Hematopoietic multipotent progenitor cell treated with erythropoietin and hydrocortisone succinate and interleukin-3 and kit ligand, for 15 days (in vitro differentiated cells): ENCODE results near the gene TDRD6.
"Not testable (repeated sequence)": the region's sequence is repeated elsewhere in the genome, so short reads cannot be mapped to it uniquely, and the experiment has no call there.

ENCODE experiments used
- DNase-seq: peaks from one replicate; pipeline ENCODE4 v3.0.0-alpha.2; 2015; ENCODE audit warnings: low spot score

TDRD6 gene

DNA sequence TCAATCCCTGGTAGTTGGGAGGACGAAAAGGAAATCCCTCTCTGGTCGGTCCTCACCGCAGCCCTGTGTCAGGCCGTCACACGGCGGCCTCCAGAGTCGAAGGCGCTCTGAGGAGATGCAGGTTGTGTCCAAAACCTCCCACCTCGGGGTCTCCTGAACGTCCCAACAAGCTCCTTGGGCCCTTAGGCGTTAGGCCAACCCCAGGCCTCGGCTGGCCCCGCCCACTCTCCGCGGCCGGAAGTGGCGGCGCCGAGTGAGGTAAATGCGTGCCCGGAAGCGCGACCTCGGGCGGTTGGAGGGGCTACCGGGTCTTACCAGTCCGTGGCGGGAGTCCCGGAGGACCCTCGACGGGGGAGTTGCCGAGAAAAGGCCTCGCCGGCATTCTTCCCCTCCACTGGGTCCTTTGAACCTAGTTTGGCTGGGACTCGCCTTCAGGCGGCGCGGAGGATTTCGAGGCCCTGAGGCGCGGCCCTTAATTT lies at the start of gene TDRD6:
TSS of gene TDRD6 (plus strand) at position 267 of the 479 bp plus-strand sequence. CDS start 244 bp downstream, outside the sequence.
- no peak for DNase-seq

DNA sequence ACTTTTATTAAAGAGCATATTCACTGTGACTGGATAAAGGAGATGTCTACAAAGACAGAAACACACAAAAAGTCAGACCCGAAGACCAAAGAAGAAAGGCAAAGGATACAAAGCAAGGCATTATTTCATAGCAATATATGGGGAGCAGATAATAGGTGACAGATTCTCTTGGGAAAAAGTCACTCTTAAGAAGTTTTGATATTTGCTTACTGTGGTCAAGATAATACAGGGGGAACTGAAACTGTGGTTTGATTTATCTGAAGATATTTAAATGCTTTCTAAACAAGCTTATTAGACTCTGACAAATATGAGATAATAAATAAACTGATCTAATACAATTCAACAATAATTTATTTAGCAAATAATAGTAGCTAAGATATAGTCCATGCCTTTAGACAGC lies 49.8 kb upstream of the TDRD6 start:
- DNase-seq, result no peak

- DNase-seq, result no peak
These were observed 49.0 kb upstream of the TDRD6 start for GRCh38 chr6:46638650-46639049.

DNA sequence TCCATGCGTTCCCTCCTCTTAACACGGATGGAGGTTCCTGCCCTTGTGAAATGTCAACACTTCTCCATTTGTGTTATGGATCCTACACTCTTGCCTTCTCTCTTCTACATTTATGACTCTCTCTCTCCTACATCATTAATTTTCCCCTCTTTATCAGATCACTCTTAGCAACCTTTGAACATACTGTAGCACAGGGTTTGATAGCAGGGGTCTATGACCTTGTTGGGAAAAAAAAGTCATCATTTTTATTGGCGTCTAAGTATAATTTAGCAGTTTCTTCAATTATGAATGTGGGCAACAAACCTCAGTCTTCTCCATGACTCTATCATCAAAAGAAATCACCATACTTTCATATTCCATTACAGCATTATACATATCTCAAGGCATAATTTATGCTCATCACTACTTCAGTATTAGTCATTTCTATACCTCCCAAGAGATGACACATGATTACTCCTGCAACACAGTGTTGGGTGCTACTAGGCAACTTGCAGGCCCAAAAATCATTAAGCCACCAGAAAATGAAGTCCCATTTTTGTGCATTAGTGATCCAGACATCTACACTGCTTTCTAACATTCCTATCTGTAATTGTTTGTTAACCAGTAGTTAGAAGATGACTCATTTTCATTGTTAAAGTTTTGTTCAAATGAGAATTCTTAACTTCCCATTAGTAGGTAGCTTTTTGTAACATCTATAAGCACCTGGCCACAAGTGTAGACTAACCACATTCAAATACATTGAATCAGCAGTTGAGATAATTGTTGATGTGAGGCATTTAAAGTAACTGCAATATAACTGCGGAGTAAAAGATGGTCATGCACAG lies 44.5 kb upstream of the TDRD6 start:
- DNase-seq, result no peak

DNA sequence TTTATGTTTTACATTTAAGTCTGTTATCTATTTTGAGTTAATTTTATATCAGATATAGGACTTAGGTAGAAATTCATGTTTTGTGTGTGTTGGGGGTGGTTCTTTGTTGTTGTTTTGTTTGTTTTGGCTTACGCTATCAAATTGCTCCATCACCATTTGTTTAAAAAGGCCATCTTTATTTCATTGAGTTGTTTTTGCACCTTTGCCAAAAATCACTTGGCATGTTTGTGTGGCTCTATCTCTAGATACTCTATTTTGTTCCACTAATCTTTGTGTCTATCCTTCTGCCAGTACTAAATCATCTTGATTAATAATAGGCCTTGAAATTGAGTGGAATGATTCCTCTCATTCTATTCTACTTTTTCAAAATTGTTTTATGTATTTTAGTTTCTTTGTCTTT lies 42.4 kb upstream of the TDRD6 start:
- no peak for DNase-seq

DNA sequence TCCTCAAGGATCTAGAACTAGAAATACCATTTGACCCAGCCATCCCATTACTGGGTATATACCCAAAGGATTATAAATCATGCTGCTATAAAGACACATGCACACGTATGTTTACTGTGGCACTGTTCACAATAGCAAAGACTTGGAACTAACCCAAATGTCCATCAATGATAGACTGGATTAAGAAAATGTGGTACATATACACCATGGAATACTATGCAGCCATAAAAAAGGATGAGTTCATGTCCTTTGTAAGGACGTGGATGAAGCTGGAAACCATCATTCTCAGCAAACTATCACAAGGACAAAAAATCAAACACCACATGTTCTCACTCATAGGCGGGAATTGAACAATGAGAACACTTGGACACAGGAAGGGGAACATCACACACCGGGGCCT lies 39.6 kb upstream of the TDRD6 start:
- DNase-seq, result not testable (repeated sequence)

GRCh38 chr6:46648869-46649492 lies 38.7 kb upstream of the TDRD6 start:
- no peak for DNase-seq

DNA sequence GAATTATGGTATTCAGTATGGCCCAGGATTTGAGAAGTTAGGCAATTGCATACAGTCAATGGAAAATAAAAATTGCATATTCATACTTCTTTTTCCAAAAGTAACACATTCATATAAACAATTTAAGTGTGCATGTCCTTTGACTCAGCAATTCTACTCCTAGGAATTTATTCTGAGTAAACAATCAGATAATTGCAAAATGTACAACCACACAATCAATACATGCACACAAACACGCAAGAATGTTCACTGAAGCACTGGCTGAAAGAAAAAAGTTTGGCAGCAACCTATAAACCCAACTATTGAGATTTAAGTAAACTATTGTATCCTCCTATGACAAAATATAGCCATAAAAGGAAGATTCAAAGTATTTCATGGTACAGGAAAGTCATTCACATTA lies 36.7 kb upstream of the TDRD6 start:
- DNase-seq, result no peak

- no peak for DNase-seq
These were observed 35.9 kb upstream of the TDRD6 start for GRCh38 chr6:46651816-46652215.

DNA sequence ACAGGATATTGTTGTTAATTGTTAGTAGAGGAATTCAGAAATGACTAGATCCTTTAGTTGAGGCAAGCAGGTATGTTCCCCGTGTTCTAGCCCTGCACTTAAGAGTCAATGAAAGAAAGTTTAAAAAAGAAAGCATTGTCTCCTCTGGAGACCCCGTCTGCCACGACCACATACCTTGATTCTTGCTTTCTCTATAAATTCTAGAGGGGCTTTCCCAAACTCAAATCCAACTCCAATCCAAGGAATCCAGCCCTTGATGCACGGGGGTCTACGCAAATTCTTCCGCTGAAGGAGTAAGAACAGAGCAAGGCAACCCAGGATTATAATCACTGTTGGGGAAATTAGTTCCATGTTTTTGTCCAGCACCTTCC lies 35.5 kb upstream of the TDRD6 start:
- DNase-seq, result no peak

GRCh38 chr6:46652603-46653438 lies 34.9 kb upstream of the TDRD6 start, which contains the start of the genes CYP39A1 and SLC25A27:
Gene CYP39A1 (minus strand): TSS chr6:46652818. CDS start chr6:46652582, 236 bp downstream.
Gene SLC25A27 (plus strand): TSS chr6:46652975. CDS start chr6:46653193, 218 bp downstream.
- DNase-seq, result peak; percentile 51

- DNase-seq, result no peak
These were observed 34.1 kb upstream of the TDRD6 start for GRCh38 chr6:46653439-46654195.

- DNase-seq, result no peak
These were observed 31.9 kb upstream of the TDRD6 start for GRCh38 chr6:46655803-46656202.

DNA sequence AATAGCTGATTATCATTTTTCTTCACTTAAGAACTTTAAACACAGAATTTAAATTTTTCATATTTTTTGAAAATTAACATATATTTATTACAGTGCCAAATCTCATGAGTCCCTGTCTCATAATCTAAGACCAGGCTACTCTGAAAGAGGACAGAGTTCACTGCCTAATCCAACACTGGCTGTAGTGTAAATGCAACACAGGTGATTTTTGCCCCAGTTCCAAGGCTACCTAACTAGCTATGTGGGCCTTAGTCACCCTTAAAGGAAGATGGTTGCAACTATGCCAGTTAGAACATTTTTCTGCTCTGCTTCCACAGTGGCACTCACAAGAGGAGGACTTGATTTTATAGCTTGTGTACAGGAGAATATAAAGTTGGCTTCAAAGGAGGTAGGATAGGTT lies 30.0 kb upstream of the TDRD6 start:
- no peak for DNase-seq

GRCh38 chr6:46661483-46661882 lies 26.2 kb upstream of the TDRD6 start:
- no peak for DNase-seq

DNA sequence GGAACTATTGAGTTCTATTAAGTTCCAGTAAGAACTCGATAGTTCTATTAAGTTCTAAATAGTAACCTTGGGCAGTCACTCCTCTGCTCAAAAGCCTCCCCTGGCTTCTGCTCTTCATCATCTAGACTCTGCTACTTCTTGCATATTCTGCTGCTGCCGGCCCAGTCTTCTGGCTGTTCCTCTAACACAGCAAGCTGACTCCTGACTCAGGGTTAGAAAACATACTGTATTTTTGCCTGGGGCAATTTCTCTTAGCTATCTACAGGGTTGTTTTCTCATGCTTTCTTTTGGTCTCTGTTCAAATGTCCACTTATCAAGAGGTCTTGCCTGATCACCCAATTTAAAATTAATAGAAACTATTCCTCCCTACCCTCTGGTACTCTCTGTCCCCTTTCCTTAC lies 20.3 kb upstream of the TDRD6 start:
- DNase-seq, result no peak

DNA sequence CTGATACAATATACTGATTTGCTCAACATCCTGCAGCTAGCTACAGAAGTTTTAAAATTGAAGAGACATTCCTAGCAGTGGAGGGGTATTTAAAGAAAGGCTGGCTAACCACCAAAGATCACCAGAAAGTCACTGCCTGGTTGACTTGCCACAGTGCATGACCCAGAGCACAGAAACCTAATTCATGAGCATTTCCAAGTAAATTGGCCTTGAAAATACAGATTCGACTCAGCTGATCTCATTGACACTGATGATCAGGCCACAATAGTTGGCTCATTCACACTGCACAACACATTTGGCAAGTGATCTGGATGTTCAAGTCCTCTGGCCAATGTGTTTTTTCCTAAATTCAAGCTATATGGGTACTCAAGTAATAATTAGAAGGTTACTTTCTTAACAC lies 13.3 kb upstream of the TDRD6 start:
- no peak for DNase-seq

DNA sequence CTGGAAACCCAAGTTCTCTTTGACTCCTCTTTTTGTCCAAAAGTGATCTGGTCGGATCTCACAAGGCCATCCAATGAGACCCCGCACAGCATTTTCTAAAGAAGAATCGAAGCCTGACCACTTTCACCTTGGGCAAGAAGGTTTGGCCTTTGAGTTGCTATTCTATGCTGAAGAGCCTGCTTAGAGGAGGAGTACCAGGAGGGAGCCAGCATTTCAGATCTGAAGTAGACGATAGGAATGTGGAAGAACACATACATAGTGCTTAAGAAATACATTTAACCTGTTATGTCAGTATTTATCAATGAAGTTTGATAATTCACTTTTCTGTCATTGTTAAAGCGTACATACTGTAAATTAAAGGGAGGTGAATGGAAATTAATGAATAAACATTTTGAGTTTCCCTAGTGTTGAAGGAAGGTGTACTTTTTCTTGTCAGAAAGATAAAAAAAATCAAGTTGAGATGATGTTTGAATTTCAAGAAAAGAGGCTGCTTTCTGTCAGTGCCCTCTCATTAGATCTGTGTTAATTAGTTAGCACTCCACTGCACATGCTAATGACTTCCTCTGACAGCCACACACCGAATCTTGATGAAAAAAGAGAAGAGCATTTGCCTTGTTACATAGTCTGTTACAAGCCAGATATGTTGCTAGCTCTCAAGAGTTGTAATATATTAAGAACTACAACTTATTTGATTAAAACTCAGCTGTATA lies 10.9 kb upstream of the TDRD6 start:
- DNase-seq, result no peak

DNA sequence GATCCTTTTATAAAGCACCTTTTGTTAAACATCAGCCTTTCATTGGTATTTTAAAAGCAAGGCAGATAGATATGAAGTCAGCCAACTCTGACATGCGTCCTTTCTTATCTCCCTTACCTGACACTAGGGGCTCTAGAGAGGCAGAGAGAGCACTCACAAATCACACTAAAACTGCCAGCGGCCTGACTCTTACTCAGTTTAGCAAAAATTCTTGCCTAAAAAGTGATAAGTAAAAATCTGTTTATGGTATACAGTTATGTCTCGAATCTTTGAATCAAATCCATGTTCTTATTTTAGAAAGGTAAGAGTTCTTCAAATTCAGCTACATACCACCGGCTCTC lies 10.4 kb upstream of the TDRD6 start:
- DNase-seq, result no peak

DNA sequence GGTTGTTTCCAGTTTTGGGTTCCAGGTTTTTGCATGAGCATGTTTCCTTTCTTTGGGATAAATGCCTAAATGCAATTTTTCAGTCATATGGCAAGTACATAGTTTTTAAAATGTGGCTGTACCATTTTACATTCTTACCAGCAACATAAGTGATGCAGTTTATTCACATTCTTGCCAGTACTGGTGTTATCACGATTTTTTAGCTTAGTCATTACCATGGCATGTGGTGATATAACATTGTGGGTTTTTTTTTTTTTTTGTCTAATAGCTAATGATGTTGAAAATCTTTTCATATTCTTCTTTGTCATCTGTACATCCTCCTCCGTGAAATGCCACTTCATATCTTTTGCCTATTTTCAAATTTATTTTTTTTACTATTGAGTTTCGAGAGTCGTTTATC lies 2.9 kb upstream of the TDRD6 start:
- no peak for DNase-seq
